ENCODE measurements around the gene TGFA.
A peak's percentile ranks its signal among the peaks of the same experiment; 100 is the strongest.

Gene TGFA

DNA sequence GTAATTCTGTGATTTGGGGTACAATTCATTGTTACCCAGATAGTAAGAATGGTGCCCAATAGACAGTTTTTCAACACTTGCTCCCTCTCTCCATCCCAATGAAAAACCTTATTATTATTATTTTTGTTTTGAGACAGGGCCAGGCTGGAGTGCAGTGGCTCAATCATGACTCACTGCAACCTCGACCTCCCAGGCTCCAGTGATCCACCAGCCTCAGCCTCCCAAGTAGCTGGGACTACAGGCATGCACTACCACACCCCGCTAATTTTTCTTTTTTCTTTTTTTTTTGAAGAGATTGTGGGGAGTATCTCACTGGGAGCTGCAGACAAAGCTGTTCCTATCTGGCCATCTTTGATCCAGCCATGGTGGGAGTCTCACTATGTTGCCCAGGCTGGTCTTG, 7.2 kb downstream of the TGFA start:
- no peak for TF ChIP-seq EZH2phosphoT487 (IDR thresholded peaks at IDR 0.05; ENCODE audit: low read depth)
- TF ChIP-seq, protein P1, sequence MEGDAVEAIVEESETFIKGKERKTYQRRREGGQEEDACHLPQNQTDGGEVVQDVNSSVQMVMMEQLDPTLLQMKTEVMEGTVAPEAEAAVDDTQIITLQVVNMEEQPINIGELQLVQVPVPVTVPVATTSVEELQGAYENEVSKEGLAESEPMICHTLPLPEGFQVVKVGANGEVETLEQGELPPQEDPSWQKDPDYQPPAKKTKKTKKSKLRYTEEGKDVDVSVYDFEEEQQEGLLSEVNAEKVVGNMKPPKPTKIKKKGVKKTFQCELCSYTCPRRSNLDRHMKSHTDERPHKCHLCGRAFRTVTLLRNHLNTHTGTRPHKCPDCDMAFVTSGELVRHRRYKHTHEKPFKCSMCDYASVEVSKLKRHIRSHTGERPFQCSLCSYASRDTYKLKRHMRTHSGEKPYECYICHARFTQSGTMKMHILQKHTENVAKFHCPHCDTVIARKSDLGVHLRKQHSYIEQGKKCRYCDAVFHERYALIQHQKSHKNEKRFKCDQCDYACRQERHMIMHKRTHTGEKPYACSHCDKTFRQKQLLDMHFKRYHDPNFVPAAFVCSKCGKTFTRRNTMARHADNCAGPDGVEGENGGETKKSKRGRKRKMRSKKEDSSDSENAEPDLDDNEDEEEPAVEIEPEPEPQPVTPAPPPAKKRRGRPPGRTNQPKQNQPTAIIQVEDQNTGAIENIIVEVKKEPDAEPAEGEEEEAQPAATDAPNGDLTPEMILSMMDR (IDR thresholded peaks at IDR 0.05; ENCODE audit: low read depth, low read length), result no peak
- Histone ChIP-seq H3K36me3 (replicated peaks; ENCODE audit: low read depth, low read length) (no peaks in the 10 kb centered on the region), H3K9ac (ENCODE audit: low read length) (no peak overlapping the region), H3K4me2 (ENCODE audit: low read length) (no peak overlapping the region), H3K27ac (ENCODE audit: low read length) (no peak overlapping the region), H3K27me3 (ENCODE audit: low read depth, low read length) (peaks cover 5% of the 10 kb centered on the region; the same call in 1 of the 2 replicates), H3K4me1 (ENCODE audit: low read length) (peaks cover 5% of the 10 kb centered on the region; the same call in 1 of the 2 replicates), H4K20me1 (ENCODE audit: insufficient read depth, low read length) (no peaks in the 10 kb centered on the region), H3K9me3 (ENCODE audit: insufficient read depth, low read length) (no peaks in the 10 kb centered on the region), H3K4me3 (ENCODE audit: low read length) (no peak overlapping the region), H3K79me2 (ENCODE audit: low read length) (no peaks in the 10 kb centered on the region), H2AFZ (ENCODE audit: low read depth, low read length) (no peak overlapping the region)

DNA sequence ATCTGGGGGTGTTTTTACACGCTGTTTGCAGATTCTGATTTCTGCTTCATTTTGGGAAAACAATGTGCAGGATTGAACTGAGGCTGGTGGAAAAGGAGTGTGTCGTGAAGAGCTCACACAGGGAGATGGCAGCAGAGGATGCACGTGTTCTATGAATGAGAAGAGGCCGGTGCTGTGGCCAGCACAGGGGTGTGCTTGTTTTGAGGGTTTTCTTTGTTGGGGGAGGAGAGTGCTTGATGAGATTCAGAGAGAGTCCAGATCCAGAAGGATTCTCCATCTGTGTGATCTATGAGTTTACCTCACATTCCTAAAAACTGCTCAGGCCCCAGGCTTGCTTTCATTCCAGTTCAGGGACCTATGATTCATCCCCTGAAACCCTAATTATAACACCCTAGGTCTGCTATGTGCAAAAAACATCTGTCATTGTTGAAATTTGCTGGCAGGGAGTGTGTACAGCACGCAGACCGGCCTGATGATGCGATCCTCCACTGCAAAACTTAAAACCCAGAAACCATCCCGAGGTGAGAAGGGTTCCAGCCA, 12.1 kb downstream of the TGFA start:
- Histone ChIP-seq H3K4me2 (ENCODE audit: low read length) (no peak overlapping the region), H3K4me1 (ENCODE audit: low read length) (peaks cover 14% of the 10 kb centered on the region), H3K4me3 (ENCODE audit: low read length) (no peak overlapping the region), H4K20me1 (ENCODE audit: insufficient read depth, low read length) (no peaks in the 10 kb centered on the region), H3K27me3 (ENCODE audit: low read depth, low read length) (no peaks in the 10 kb centered on the region), H3K27ac (ENCODE audit: low read length) (no peak overlapping the region), H3K9me3 (ENCODE audit: insufficient read depth, low read length) (peaks cover 7% of the 10 kb centered on the region; the same call in 1 of the 2 replicates), H2AFZ (ENCODE audit: low read depth, low read length) (no peak overlapping the region), H3K79me2 (ENCODE audit: low read length) (no peaks in the 10 kb centered on the region), H3K9ac (ENCODE audit: low read length) (no peak overlapping the region), H3K36me3 (replicated peaks; ENCODE audit: low read depth, low read length) (peaks cover 3% of the 10 kb centered on the region)
- TF ChIP-seq EZH2phosphoT487 (IDR thresholded peaks at IDR 0.05; ENCODE audit: low read depth), result no peak
- TF ChIP-seq, protein P1 (IDR thresholded peaks at IDR 0.05; ENCODE audit: low read depth, low read length), result peak; percentile 19

DNA sequence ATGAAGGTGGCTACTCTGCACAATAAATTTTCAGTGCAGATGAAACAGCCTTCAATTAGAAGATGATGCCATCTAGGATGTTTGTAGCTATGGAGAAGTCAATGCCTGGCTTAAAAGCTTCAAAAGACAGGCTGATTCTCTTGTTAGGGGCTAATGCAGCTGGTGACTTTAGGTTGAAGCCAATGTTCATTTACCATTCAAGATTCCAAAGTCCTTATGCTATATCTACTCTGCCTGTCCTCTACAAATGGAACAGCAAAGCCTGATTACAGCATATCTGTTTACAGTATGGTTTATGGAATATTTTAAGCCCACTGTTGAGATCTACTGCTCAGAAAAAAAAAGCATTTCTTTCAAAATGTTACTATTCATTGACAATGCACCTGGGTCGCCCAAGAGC, 15.8 kb downstream of the TGFA start:
- H3K79me2 ChIP-seq (ENCODE audit: low read length), result no peaks in the 10 kb centered on the region
- peaks cover 9% of the 10 kb centered on the region for H3K36me3 ChIP-seq (replicated peaks; ENCODE audit: low read depth, low read length)
- H3K4me3 ChIP-seq (ENCODE audit: low read length), result no peak overlapping the region
- H3K4me1 ChIP-seq (ENCODE audit: low read length), result peaks cover 14% of the 10 kb centered on the region
- no peak overlapping the region for H2AFZ ChIP-seq (ENCODE audit: low read depth, low read length)
- H4K20me1 ChIP-seq (ENCODE audit: insufficient read depth, low read length), result no peaks in the 10 kb centered on the region
- H3K4me2 ChIP-seq (ENCODE audit: low read length), result no peak overlapping the region
- no peaks in the 10 kb centered on the region for H3K27me3 ChIP-seq (ENCODE audit: low read depth, low read length)
- H3K27ac ChIP-seq (ENCODE audit: low read length), result no peak overlapping the region
- peaks cover 22% of the 10 kb centered on the region; the same call in 1 of the 2 replicates for H3K9me3 ChIP-seq (ENCODE audit: insufficient read depth, low read length)
- H3K9ac ChIP-seq (ENCODE audit: low read length), result no peak overlapping the region
- TF ChIP-seq, protein P1 (IDR thresholded peaks at IDR 0.05; ENCODE audit: low read depth, low read length), result no peak
- no peak for TF ChIP-seq EZH2phosphoT487 (IDR thresholded peaks at IDR 0.05; ENCODE audit: low read depth)

DNA sequence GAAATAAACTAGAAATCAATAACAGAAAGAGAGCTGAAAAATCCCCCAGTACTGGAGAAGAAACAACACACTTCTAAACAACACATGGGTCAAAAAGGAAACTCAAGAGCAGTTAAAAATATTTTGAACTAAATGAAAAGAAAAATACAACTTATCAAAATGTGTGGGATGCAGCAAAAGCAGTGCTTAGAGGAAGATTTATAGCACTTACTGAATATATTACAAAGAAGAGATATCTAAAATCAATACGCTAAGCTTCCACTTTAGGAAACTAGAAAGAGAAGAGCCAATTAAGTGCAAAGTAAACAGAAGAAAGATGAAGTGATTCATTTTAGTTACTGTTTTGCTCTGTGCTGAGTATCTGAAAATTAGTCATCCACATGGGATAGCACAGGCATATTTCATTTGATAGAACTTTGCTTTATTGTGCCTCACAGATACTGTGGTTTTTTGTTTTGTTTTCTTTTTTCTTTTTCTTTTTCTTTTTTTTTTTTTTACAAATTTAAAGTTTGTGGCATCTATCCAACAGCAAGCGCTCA, 17.0 kb downstream of the TGFA start:
- no peaks in the 10 kb centered on the region for H3K27me3 ChIP-seq (ENCODE audit: low read depth, low read length)
- H3K4me3 ChIP-seq (ENCODE audit: low read length), result no peak overlapping the region
- H3K9me3 ChIP-seq (ENCODE audit: insufficient read depth, low read length), result peaks cover 22% of the 10 kb centered on the region; the same call in 1 of the 2 replicates
- no peak overlapping the region for H3K4me2 ChIP-seq (ENCODE audit: low read length)
- no peak overlapping the region for H3K9ac ChIP-seq (ENCODE audit: low read length)
- peaks cover 9% of the 10 kb centered on the region for H3K36me3 ChIP-seq (replicated peaks; ENCODE audit: low read depth, low read length)
- no peak overlapping the region for H3K27ac ChIP-seq (ENCODE audit: low read length)
- no peak overlapping the region for H2AFZ ChIP-seq (ENCODE audit: low read depth, low read length)
- no peaks in the 10 kb centered on the region for H4K20me1 ChIP-seq (ENCODE audit: insufficient read depth, low read length)
- no peaks in the 10 kb centered on the region for H3K79me2 ChIP-seq (ENCODE audit: low read length)
- TF ChIP-seq, protein P1 (IDR thresholded peaks at IDR 0.05; ENCODE audit: low read depth, low read length), result no peak
- TF ChIP-seq EZH2phosphoT487 (IDR thresholded peaks at IDR 0.05; ENCODE audit: low read depth), result no peak
- H3K4me1 ChIP-seq (ENCODE audit: low read length), result peaks cover 24% of the 10 kb centered on the region

Measured in OCI-LY3 (cell line).